IPS-15b (cell line): ENCODE data around the gene CSNK2B.
A peak's percentile ranks its signal among the peaks of the same experiment; 100 is the strongest.

Experiments used
- H3K27me3 ChIP-seq: one replicate; pipeline ENCODE4 v1.6.1; 2013; ENCODE audit warnings: low read length; ENCODE audit not compliant: control insufficient read depth, insufficient read depth
- H3K36me3 ChIP-seq: one replicate; pipeline ENCODE4 v1.6.1; 2013; ENCODE audit warnings: low read length; ENCODE audit not compliant: control insufficient read depth, insufficient read depth
- H3K4me1 ChIP-seq: one replicate; pipeline ENCODE4 v1.6.1; 2013; ENCODE audit warnings: mild to moderate bottlenecking, low read length; ENCODE audit not compliant: control insufficient read depth, insufficient read depth
- H3K4me3 ChIP-seq: one replicate; pipeline ENCODE4 v1.5.1; 2013; ENCODE audit warnings: low read depth, low read length
- H3K9ac ChIP-seq: one replicate; pipeline ENCODE4 v1.6.1; 2013; ENCODE audit warnings: low read depth, mild to moderate bottlenecking, low read length
- H3K9me3 ChIP-seq: one replicate; pipeline ENCODE4 v1.6.1; 2013; ENCODE audit warnings: mild to moderate bottlenecking, low read length; ENCODE audit not compliant: control insufficient read depth, insufficient read depth

The CSNK2B gene

GRCh38 chr6:31640612-31641011 is 25.3 kb upstream of the CSNK2B start:
- Histone ChIP-seq H3K36me3 (peaks cover 73% of the 10 kb centered on the region), H3K9ac (no peak overlapping the region), H3K4me3 (no peak overlapping the region)

GRCh38 chr6:31641370-31641769 is 24.5 kb upstream of the CSNK2B start:
- no peak overlapping the region for H3K9ac ChIP-seq
- no peaks in the 10 kb centered on the region for H3K4me1 ChIP-seq
- H3K4me3 ChIP-seq, result no peak overlapping the region
- no peaks in the 10 kb centered on the region for H3K9me3 ChIP-seq
- H3K27me3 ChIP-seq, result no peaks in the 10 kb centered on the region
- peaks cover 73% of the 10 kb centered on the region for H3K36me3 ChIP-seq

More at GRCh38 chr6:31640612-31641011, 25.3 kb upstream of the CSNK2B start:
- Histone ChIP-seq H3K4me1 (no peaks in the 10 kb centered on the region), H3K9me3 (no peaks in the 10 kb centered on the region), H3K27me3 (no peaks in the 10 kb centered on the region)

- Histone ChIP-seq H3K4me3 (no peak overlapping the region), H3K9me3 (no peaks in the 10 kb centered on the region), H3K36me3 (peaks cover 72% of the 10 kb centered on the region), H3K9ac (no peak overlapping the region), H3K4me1 (no peaks in the 10 kb centered on the region), H3K27me3 (no peaks in the 10 kb centered on the region)
These were observed 22.9 kb upstream of the CSNK2B start for GRCh38 chr6:31642798-31643570.

- Histone ChIP-seq H3K9ac (no peak overlapping the region), H3K27me3 (no peaks in the 10 kb centered on the region), H3K36me3 (peaks cover 76% of the 10 kb centered on the region), H3K4me1 (no peaks in the 10 kb centered on the region), H3K9me3 (no peaks in the 10 kb centered on the region), H3K4me3 (no peak overlapping the region)
These were observed 21.9 kb upstream of the CSNK2B start for GRCh38 chr6:31643818-31644454.

- no peaks in the 10 kb centered on the region for H3K4me1 ChIP-seq
- H3K36me3 ChIP-seq, result peaks cover 66% of the 10 kb centered on the region
- H3K9ac ChIP-seq, result no peak overlapping the region
- H3K4me3 ChIP-seq, result no peak overlapping the region
- H3K27me3 ChIP-seq, result no peaks in the 10 kb centered on the region
- no peaks in the 10 kb centered on the region for H3K9me3 ChIP-seq
These were observed 20.6 kb upstream of the CSNK2B start for GRCh38 chr6:31645325-31645724.

GRCh38 chr6:31651602-31652191 is 14.2 kb upstream of the CSNK2B start:
- Histone ChIP-seq H3K4me1 (no peaks in the 10 kb centered on the region), H3K27me3 (no peaks in the 10 kb centered on the region), H3K4me3 (peak overlapping the region; percentile 96), H3K36me3 (peaks cover 22% of the 10 kb centered on the region), H3K9ac (peak overlapping the region; percentile 91), H3K9me3 (no peaks in the 10 kb centered on the region)

- no peaks in the 10 kb centered on the region for H3K4me1 ChIP-seq
- no peaks in the 10 kb centered on the region for H3K27me3 ChIP-seq
- H3K36me3 ChIP-seq, result peaks cover 12% of the 10 kb centered on the region
- no peaks in the 10 kb centered on the region for H3K9me3 ChIP-seq
- peak overlapping the region; percentile 91 for H3K9ac ChIP-seq
- H3K4me3 ChIP-seq, result peak overlapping the region; percentile 96
These were observed 12.8 kb upstream of the CSNK2B start for GRCh38 chr6:31652925-31653724.

- no peaks in the 10 kb centered on the region for H3K4me1 ChIP-seq
- H3K36me3 ChIP-seq, result peaks cover 3% of the 10 kb centered on the region
- no peaks in the 10 kb centered on the region for H3K27me3 ChIP-seq
- H3K9me3 ChIP-seq, result no peaks in the 10 kb centered on the region
- no peak overlapping the region for H3K9ac ChIP-seq
- H3K4me3 ChIP-seq, result no peak overlapping the region
These were observed 11.1 kb upstream of the CSNK2B start for GRCh38 chr6:31654574-31655348.

GRCh38 chr6:31655349-31656237 is 10.3 kb upstream of the CSNK2B start, which contains the start of gene APOM:
Gene APOM (plus strand): TSS chr6:31655894. CDS start chr6:31655967, 73 bp downstream.
- Histone ChIP-seq H3K36me3 (peaks cover 3% of the 10 kb centered on the region), H3K9ac (no peak within 1 kb of the TSS), H3K27me3 (no peaks in the 10 kb centered on the region), H3K4me1 (no peaks in the 10 kb centered on the region), H3K4me3 (no peak within 1 kb of the TSS), H3K9me3 (no peaks in the 10 kb centered on the region)

GRCh38 chr6:31657406-31658157 is 8.3 kb upstream of the CSNK2B start:
- Histone ChIP-seq H3K27me3 (no peaks in the 10 kb centered on the region), H3K4me1 (no peaks in the 10 kb centered on the region), H3K36me3 (peaks cover 14% of the 10 kb centered on the region), H3K9ac (no peak overlapping the region), H3K4me3 (no peak overlapping the region), H3K9me3 (no peaks in the 10 kb centered on the region)
